Dendritic cell treated with granulocyte-macrophage colony-stimulating factor and Interleukin-4, amounts not matched to agents 40 ng/mL and 50 ng/mL, for 4 days (primary cell): Measurements from ENCODE around the gene HLA-B.
"Not testable (repeated sequence)": the region's sequence is repeated elsewhere in the genome, so short reads cannot be mapped to it uniquely, and the experiment has no call there.

Experiments used
- H3K27ac Mint-ChIP-seq: one replicate; pipeline ENCODE4 v1.8.0; 2022; ENCODE audit warnings: mild to moderate bottlenecking, mixed read lengths
- H3K27me3 Mint-ChIP-seq: one replicate; pipeline ENCODE4 v1.8.0; 2022; ENCODE audit warnings: mild to moderate bottlenecking, mixed read lengths
- H3K36me3 Mint-ChIP-seq: one replicate; pipeline ENCODE4 v1.8.0; 2022; ENCODE audit warnings: low read depth, mixed read lengths
- H3K4me1 Mint-ChIP-seq: one replicate; pipeline ENCODE4 v1.8.0; 2022; ENCODE audit warnings: low read depth, mixed read lengths
- H3K4me3 Mint-ChIP-seq: one replicate; pipeline ENCODE4 v1.8.0; 2022; ENCODE audit warnings: mild to moderate bottlenecking, moderate library complexity, mixed read lengths
- H3K9me3 Mint-ChIP-seq: one replicate; pipeline ENCODE4 v1.8.0; 2022; ENCODE audit warnings: mixed read lengths
- intact Hi-C: fragments of 100-400 bp; cut with micrococcal nuclease; formaldehyde crosslinking; loops from one replicate; pipeline ENCODE4 v1.15.0; 2022

The HLA-B gene

GRCh38 chr6:31395832-31396231 is 38.9 kb upstream of the HLA-B start:
- H3K4me1 Mint-ChIP-seq, result peaks cover 34% of the 10 kb centered on the region
- intact Hi-C loops, result loop anchor here (5.0 kb wide), 1 partner anchor 96 kb away; no protein-coding TSS in a partner anchor
- no peak overlapping the region for H3K27ac Mint-ChIP-seq
- no peaks in the 10 kb centered on the region for H3K27me3 Mint-ChIP-seq
- H3K36me3 Mint-ChIP-seq, result peaks cover 39% of the 10 kb centered on the region
- H3K4me3 Mint-ChIP-seq, result no peak overlapping the region
- H3K9me3 Mint-ChIP-seq, result no peaks in the 10 kb centered on the region

GRCh38 chr6:31394381-31394780 is 37.4 kb upstream of the HLA-B start:
- H3K27ac Mint-ChIP-seq, result no peak overlapping the region
- peaks cover 36% of the 10 kb centered on the region for H3K4me1 Mint-ChIP-seq
- H3K9me3 Mint-ChIP-seq, result no peaks in the 10 kb centered on the region
- intact Hi-C loops, result no loop called here
- H3K27me3 Mint-ChIP-seq, result peaks cover 1% of the 10 kb centered on the region
- H3K36me3 Mint-ChIP-seq, result peaks cover 30% of the 10 kb centered on the region
- no peak overlapping the region for H3K4me3 Mint-ChIP-seq

GRCh38 chr6:31393932-31394331 is 37.0 kb upstream of the HLA-B start:
- H3K4me1 Mint-ChIP-seq, result peaks cover 33% of the 10 kb centered on the region
- peaks cover 1% of the 10 kb centered on the region for H3K27me3 Mint-ChIP-seq
- intact Hi-C loops, result no loop called here
- peaks cover 28% of the 10 kb centered on the region for H3K36me3 Mint-ChIP-seq
- H3K9me3 Mint-ChIP-seq, result no peaks in the 10 kb centered on the region
- H3K27ac Mint-ChIP-seq, result no peak overlapping the region
- no peak overlapping the region for H3K4me3 Mint-ChIP-seq

GRCh38 chr6:31389802-31390132 is 32.8 kb upstream of the HLA-B start:
- peaks cover 10% of the 10 kb centered on the region for H3K4me1 Mint-ChIP-seq
- H3K36me3 Mint-ChIP-seq, result peaks cover 16% of the 10 kb centered on the region
- intact Hi-C loops, H3K4me3 Mint-ChIP-seq, H3K9me3 Mint-ChIP-seq, H3K27me3 Mint-ChIP-seq: not testable (repeated sequence)
- H3K27ac Mint-ChIP-seq, result peak overlapping the region; percentile 2

GRCh38 chr6:31388916-31389801 is 32.2 kb upstream of the HLA-B start:
- intact Hi-C loops, H3K4me3 Mint-ChIP-seq: not testable (repeated sequence)

GRCh38 chr6:31386977-31387376 is 30.0 kb upstream of the HLA-B start:
- no peaks in the 10 kb centered on the region for H3K36me3 Mint-ChIP-seq
- no peak overlapping the region for H3K27ac Mint-ChIP-seq
- no peaks in the 10 kb centered on the region for H3K9me3 Mint-ChIP-seq
- H3K27me3 Mint-ChIP-seq, result peaks cover 3% of the 10 kb centered on the region
- intact Hi-C loops, result no loop called here
- no peak overlapping the region for H3K4me3 Mint-ChIP-seq
- peaks cover 5% of the 10 kb centered on the region for H3K4me1 Mint-ChIP-seq

More at GRCh38 chr6:31388916-31389801, 32.2 kb upstream of the HLA-B start:
- not testable (repeated sequence) for H3K36me3 Mint-ChIP-seq, H3K9me3 Mint-ChIP-seq, H3K27me3 Mint-ChIP-seq
- peaks cover 10% of the 10 kb centered on the region for H3K4me1 Mint-ChIP-seq
- peak overlapping the region; percentile 2 for H3K27ac Mint-ChIP-seq

GRCh38 chr6:31386099-31386498 is 29.1 kb upstream of the HLA-B start:
- no peaks in the 10 kb centered on the region for H3K9me3 Mint-ChIP-seq
- intact Hi-C loops, result no loop called here
- H3K27ac Mint-ChIP-seq, result no peak overlapping the region
- H3K4me1 Mint-ChIP-seq, result peaks cover 5% of the 10 kb centered on the region
- H3K36me3 Mint-ChIP-seq, result no peaks in the 10 kb centered on the region
- no peak overlapping the region for H3K4me3 Mint-ChIP-seq
- H3K27me3 Mint-ChIP-seq, result peaks cover 7% of the 10 kb centered on the region

GRCh38 chr6:31385041-31385440 is 28.1 kb upstream of the HLA-B start:
- Mint-ChIP-seq H3K4me3 (no peak overlapping the region), H3K27me3 (peaks cover 10% of the 10 kb centered on the region), H3K9me3 (no peaks in the 10 kb centered on the region), H3K36me3 (no peaks in the 10 kb centered on the region), H3K27ac (no peak overlapping the region), H3K4me1 (peaks cover 5% of the 10 kb centered on the region)
- intact Hi-C loops, result no loop called here

- peaks cover 23% of the 10 kb centered on the region for H3K27me3 Mint-ChIP-seq
- no peaks in the 10 kb centered on the region for H3K4me1 Mint-ChIP-seq
- no peaks in the 10 kb centered on the region for H3K9me3 Mint-ChIP-seq
- H3K4me3 Mint-ChIP-seq, result no peak overlapping the region
- H3K27ac Mint-ChIP-seq, result no peak overlapping the region
- no peaks in the 10 kb centered on the region for H3K36me3 Mint-ChIP-seq
- intact Hi-C loops, result no loop called here
Measured at GRCh38 chr6:31383149-31383548, 26.2 kb upstream of the HLA-B start.

GRCh38 chr6:31381666-31382065 is 24.7 kb upstream of the HLA-B start:
- peaks cover 27% of the 10 kb centered on the region for H3K27me3 Mint-ChIP-seq
- H3K36me3 Mint-ChIP-seq, result no peaks in the 10 kb centered on the region
- H3K4me1 Mint-ChIP-seq, result no peaks in the 10 kb centered on the region
- intact Hi-C loops, result no loop called here
- H3K4me3 Mint-ChIP-seq, result no peak overlapping the region
- no peaks in the 10 kb centered on the region for H3K9me3 Mint-ChIP-seq
- H3K27ac Mint-ChIP-seq, result no peak overlapping the region

- Mint-ChIP-seq H3K36me3 (no peaks in the 10 kb centered on the region), H3K9me3 (no peaks in the 10 kb centered on the region), H3K27ac (no peak overlapping the region), H3K27me3 (peaks cover 27% of the 10 kb centered on the region), H3K4me1 (no peaks in the 10 kb centered on the region), H3K4me3 (no peak overlapping the region)
- intact Hi-C loops, result no loop called here
Measured at GRCh38 chr6:31379850-31380249, 22.9 kb upstream of the HLA-B start.

- peaks cover 27% of the 10 kb centered on the region for H3K27me3 Mint-ChIP-seq
Measured at GRCh38 chr6:31378721-31379103, 21.7 kb upstream of the HLA-B start.

GRCh38 chr6:31378062-31378720 is 21.2 kb upstream of the HLA-B start:
- Mint-ChIP-seq H3K27ac (no peak overlapping the region), H3K4me3 (no peak overlapping the region), H3K36me3 (no peaks in the 10 kb centered on the region), H3K27me3 (peaks cover 31% of the 10 kb centered on the region), H3K9me3 (no peaks in the 10 kb centered on the region), H3K4me1 (no peaks in the 10 kb centered on the region)
- intact Hi-C loops, result no loop called here

More at GRCh38 chr6:31378721-31379103, 21.7 kb upstream of the HLA-B start:
- H3K4me3 Mint-ChIP-seq, result no peak overlapping the region
- H3K4me1 Mint-ChIP-seq, result no peaks in the 10 kb centered on the region
- intact Hi-C loops, result no loop called here
- H3K36me3 Mint-ChIP-seq, result no peaks in the 10 kb centered on the region
- H3K9me3 Mint-ChIP-seq, result no peaks in the 10 kb centered on the region
- no peak overlapping the region for H3K27ac Mint-ChIP-seq

- Mint-ChIP-seq H3K9me3 (peaks cover 6% of the 10 kb centered on the region), H3K4me1 (no peaks in the 10 kb centered on the region), H3K36me3 (no peaks in the 10 kb centered on the region), H3K4me3 (no peak overlapping the region), H3K27ac (no peak overlapping the region), H3K27me3 (peaks cover 35% of the 10 kb centered on the region)
- intact Hi-C loops, result no loop called here
Measured at GRCh38 chr6:31377029-31377428, 20.1 kb upstream of the HLA-B start.
